Transverse colon (tissue), 4 donors: ENCODE data around the gene EPOP.

ENCODE experiments used
- EP300 ChIP-seq: sonication (generic); formaldehyde crosslinking; IDR thresholded peaks from one replicate; pipeline ENCODE4 v1.6.1; 2017; ENCODE audit warnings: antibody characterized with exemption, low read depth
- POLR2A ChIP-seq: fragments of 450-650 bp; IDR thresholded peaks from one replicate; pipeline ENCODE4 v1.6.1; 2016; ENCODE audit warnings: antibody characterized with exemption, mild to moderate bottlenecking, moderate library complexity
- POLR2AphosphoS5 ChIP-seq, 3 donors: sonication (generic); formaldehyde crosslinking; IDR thresholded peaks; one replicate each; pipeline ENCODE4 v1.6.1; 2016; ENCODE audit warnings: antibody characterized with exemption in 3 of 3
- TF ChIP-seq, protein P1 (sequence below), 5 experiments: fragments of 200-600 bp in 3 of 5; fragments of 450-650 bp in 2 of 5; sonication (generic) in 3 of 5; IDR thresholded peaks; 1 replicate in 2 of 5; 2 replicates in 3 of 5; pipeline ENCODE4 v1.5.1; 2016 to 2017; ENCODE audit warnings: antibody characterized with exemption in 5 of 5, inconsistent platforms in 3 of 5, mild to moderate bottlenecking in 2 of 5, moderate library complexity in 1 of 5

DNA sequence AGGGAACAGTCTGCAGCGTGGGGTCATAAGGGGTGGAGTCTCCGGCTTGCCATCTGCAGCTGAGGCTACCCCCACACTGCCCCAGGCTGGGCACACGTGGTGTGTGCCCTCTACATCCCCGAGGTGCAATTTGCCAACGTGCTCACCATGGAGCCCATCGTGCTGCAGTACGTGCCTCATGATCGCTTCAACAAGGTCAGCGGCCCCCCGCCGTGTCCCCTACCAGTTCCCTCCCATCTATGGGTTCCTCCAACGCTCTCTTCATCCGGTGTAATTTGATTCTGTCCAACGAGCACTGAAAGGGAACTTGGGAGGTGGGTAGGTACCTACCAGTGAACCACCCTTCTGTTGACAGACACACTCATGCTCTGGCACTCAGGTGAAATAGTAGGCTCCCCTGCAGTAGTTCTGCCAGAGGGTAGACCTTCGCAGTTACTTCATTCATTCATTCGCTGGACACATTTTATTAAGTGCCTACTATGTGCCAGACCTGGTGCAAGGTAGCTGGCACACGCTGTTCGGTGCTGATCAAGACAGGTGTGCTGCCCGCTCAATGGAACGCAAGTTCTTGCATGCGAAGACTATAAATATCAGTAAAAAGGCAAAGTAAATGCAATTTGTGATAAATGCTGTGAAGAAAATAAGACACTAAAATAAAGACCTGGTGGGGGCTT is 33.1 kb upstream of the EPOP start:
- TF ChIP-seq POLR2A: no peak
- TF ChIP-seq, protein P1, sequence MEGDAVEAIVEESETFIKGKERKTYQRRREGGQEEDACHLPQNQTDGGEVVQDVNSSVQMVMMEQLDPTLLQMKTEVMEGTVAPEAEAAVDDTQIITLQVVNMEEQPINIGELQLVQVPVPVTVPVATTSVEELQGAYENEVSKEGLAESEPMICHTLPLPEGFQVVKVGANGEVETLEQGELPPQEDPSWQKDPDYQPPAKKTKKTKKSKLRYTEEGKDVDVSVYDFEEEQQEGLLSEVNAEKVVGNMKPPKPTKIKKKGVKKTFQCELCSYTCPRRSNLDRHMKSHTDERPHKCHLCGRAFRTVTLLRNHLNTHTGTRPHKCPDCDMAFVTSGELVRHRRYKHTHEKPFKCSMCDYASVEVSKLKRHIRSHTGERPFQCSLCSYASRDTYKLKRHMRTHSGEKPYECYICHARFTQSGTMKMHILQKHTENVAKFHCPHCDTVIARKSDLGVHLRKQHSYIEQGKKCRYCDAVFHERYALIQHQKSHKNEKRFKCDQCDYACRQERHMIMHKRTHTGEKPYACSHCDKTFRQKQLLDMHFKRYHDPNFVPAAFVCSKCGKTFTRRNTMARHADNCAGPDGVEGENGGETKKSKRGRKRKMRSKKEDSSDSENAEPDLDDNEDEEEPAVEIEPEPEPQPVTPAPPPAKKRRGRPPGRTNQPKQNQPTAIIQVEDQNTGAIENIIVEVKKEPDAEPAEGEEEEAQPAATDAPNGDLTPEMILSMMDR (IDR thresholded peaks at IDR 0.05): no peak
- no peak for TF ChIP-seq EP300
- TF ChIP-seq POLR2AphosphoS5 (IDR thresholded peaks at IDR 0.05): no peak
